ENCODE data around the gene DNAI4.
"Not testable (repeated sequence)": the region's sequence is repeated elsewhere in the genome, so short reads cannot be mapped to it uniquely, and the experiment has no call there.

Gene DNAI4

GRCh38 chr1:66924756-66925557 is at the start of gene DNAI4, which contains the start of gene MIER1:
TSS of gene DNAI4 (minus strand) at chr1:66924856. CDS start at chr1:66924831, 25 bp downstream.
TSS of gene MIER1 (plus strand) at chr1:66924990. CDS start at chr1:66925029, 39 bp downstream.
- peak; percentile 98 for DNase-seq (ENCODE audit: low read depth)
- peak; percentile 24 for TF ChIP-seq CTCF (IDR thresholded peaks at IDR 0.05; ENCODE audit: insufficient read depth, low read depth, low read length, missing control alignments)
- peak within 1 kb of the TSS; percentile 96 for H3K4me3 ChIP-seq (ENCODE audit: low read depth, low read length)

GRCh38 chr1:66968574-66968973 is 43.9 kb upstream of the DNAI4 start:
- no peak for TF ChIP-seq CTCF (IDR thresholded peaks at IDR 0.05; ENCODE audit: insufficient read depth, low read depth, low read length, missing control alignments)
- DNase-seq (ENCODE audit: low read depth), result no peak
- H3K4me3 ChIP-seq (ENCODE audit: low read depth, low read length), result no peak overlapping the region

- not testable (repeated sequence) for H3K4me3 ChIP-seq (ENCODE audit: low read depth, low read length); DNase-seq (ENCODE audit: low read depth)
Measured at GRCh38 chr1:66966188-66966873, 41.7 kb upstream of the DNAI4 start.

GRCh38 chr1:66957938-66958337 is 33.3 kb upstream of the DNAI4 start:
- no peak for DNase-seq (ENCODE audit: low read depth)
- TF ChIP-seq CTCF (IDR thresholded peaks at IDR 0.05; ENCODE audit: insufficient read depth, low read depth, low read length, missing control alignments), result no peak
- H3K4me3 ChIP-seq (ENCODE audit: low read depth, low read length), result no peak overlapping the region

GRCh38 chr1:66954208-66954607 is 29.6 kb upstream of the DNAI4 start:
- TF ChIP-seq CTCF (IDR thresholded peaks at IDR 0.05; ENCODE audit: insufficient read depth, low read depth, low read length, missing control alignments), result no peak
- no peak for DNase-seq (ENCODE audit: low read depth)
- no peak overlapping the region for H3K4me3 ChIP-seq (ENCODE audit: low read depth, low read length)

- no peak for DNase-seq (ENCODE audit: low read depth)
- no peak for TF ChIP-seq CTCF (IDR thresholded peaks at IDR 0.05; ENCODE audit: insufficient read depth, low read depth, low read length, missing control alignments)
- H3K4me3 ChIP-seq (ENCODE audit: low read depth, low read length), result no peak overlapping the region
Measured at GRCh38 chr1:66951513-66951912, 26.9 kb upstream of the DNAI4 start.

GRCh38 chr1:66947267-66947666 is 22.6 kb upstream of the DNAI4 start:
- no peak for DNase-seq (ENCODE audit: low read depth)
- no peak for TF ChIP-seq CTCF (IDR thresholded peaks at IDR 0.05; ENCODE audit: insufficient read depth, low read depth, low read length, missing control alignments)
- H3K4me3 ChIP-seq (ENCODE audit: low read depth, low read length), result no peak overlapping the region

Data from GM12865 (cell line).